Renal pelvis (tissue), 4 donors: ENCODE data around the gene XRN2. TPM values are rescaled to one million over a fixed set of nuclear protein-coding genes. Genes with fewer than 3 reads are reported as not detected.

Experiments used
- DNase-seq: peaks from one replicate; pipeline ENCODE4 v3.0.0-alpha.2; 2013
- polyA plus RNA-seq, 3 donors: library from polyadenylated mRNA; unstranded; fragments of 120-200 nt; gene quantifications; one replicate each; pipeline ENCODE4 v1.2.1, GENCODE V29; 2013; ENCODE audit not compliant: insufficient read length in 3 of 3

XRN2 gene
- polyA plus RNA-seq, 3 donors: 90.3 to 95.1 (median 93.3) TPM

GRCh38 chr20:21381619-21382018, 78.5 kb downstream of the XRN2 start:
- no peak for DNase-seq

- DNase-seq: no peak
Observed at GRCh38 chr20:21384308-21384892, 81.3 kb downstream of the XRN2 start.

GRCh38 chr20:21386111-21386510, 83.0 kb downstream of the XRN2 start:
- no peak for DNase-seq

- no peak for DNase-seq
Observed at GRCh38 chr20:21387528-21387927, 84.4 kb downstream of the XRN2 start.

- DNase-seq: no peak
Observed at GRCh38 chr20:21388566-21388965, 85.4 kb downstream of the XRN2 start.

- no peak for DNase-seq
Observed at GRCh38 chr20:21389368-21389767, 86.2 kb downstream of the XRN2 start.

- no peak for DNase-seq
Observed at GRCh38 chr20:21390768-21391167, 87.6 kb downstream of the XRN2 start.

- DNase-seq: no peak
Observed at GRCh38 chr20:21391185-21391971, 88.2 kb downstream of the XRN2 start.

- DNase-seq: no peak
Observed at GRCh38 chr20:21391972-21392352, 88.8 kb downstream of the XRN2 start.

GRCh38 chr20:21393166-21393565, 90.0 kb downstream of the XRN2 start:
- DNase-seq: no peak

GRCh38 chr20:21393816-21394519, 90.8 kb downstream of the XRN2 start:
- no peak for DNase-seq

GRCh38 chr20:21394551-21394950, 91.4 kb downstream of the XRN2 start:
- DNase-seq: no peak

GRCh38 chr20:21395051-21395665, 92.0 kb downstream of the XRN2 start:
- no peak for DNase-seq

GRCh38 chr20:21395666-21396598, 92.8 kb downstream of the XRN2 start:
- DNase-seq: no peak

GRCh38 chr20:21396599-21397340, 93.6 kb downstream of the XRN2 start:
- no peak for DNase-seq

GRCh38 chr20:21397341-21398108, 94.4 kb downstream of the XRN2 start, which contains the start of gene NKX2-4:
TSS of gene NKX2-4 (minus strand) at chr20:21397526. CDS start at chr20:21397399, 127 bp downstream.
- no peak for DNase-seq

GRCh38 chr20:21398109-21399004, 95.2 kb downstream of the XRN2 start:
- DNase-seq: no peak

- no peak for DNase-seq
Observed at GRCh38 chr20:21399005-21399475, 95.9 kb downstream of the XRN2 start.

- no peak for DNase-seq
Observed at GRCh38 chr20:21411725-21412124, 108.6 kb downstream of the XRN2 start.
